ENCODE data around the gene HSP90AB1.
A peak's percentile ranks its signal among the peaks of the same experiment; 100 is the strongest.

The HSP90AB1 gene

GRCh38 chr6:44246663-44247337, at the start of gene HSP90AB1:
Gene HSP90AB1 (plus strand): TSS chr6:44247101. CDS start chr6:44248630, 1,529 bp downstream.
- DNase-seq = peak; percentile 98

GRCh38 chr6:44198684-44199083, 48.2 kb upstream of the HSP90AB1 start:
- DNase-seq = no peak

GRCh38 chr6:44199883-44200282, 47.0 kb upstream of the HSP90AB1 start:
- DNase-seq = no peak

- no peak for DNase-seq
Measured at GRCh38 chr6:44201200-44201599, 45.7 kb upstream of the HSP90AB1 start.

GRCh38 chr6:44201638-44202303, 45.1 kb upstream of the HSP90AB1 start:
- DNase-seq = no peak

GRCh38 chr6:44202332-44202971, 44.4 kb upstream of the HSP90AB1 start:
- DNase-seq = no peak

- no peak for DNase-seq
Measured at GRCh38 chr6:44202972-44203750, 43.7 kb upstream of the HSP90AB1 start.

- DNase-seq = no peak
Measured at GRCh38 chr6:44203955-44204354, 42.9 kb upstream of the HSP90AB1 start.

GRCh38 chr6:44207966-44208365, 38.9 kb upstream of the HSP90AB1 start:
- DNase-seq = no peak

GRCh38 chr6:44211284-44211683, 35.6 kb upstream of the HSP90AB1 start:
- no peak for DNase-seq

- DNase-seq = no peak
Measured at GRCh38 chr6:44214307-44214706, 32.6 kb upstream of the HSP90AB1 start.

- DNase-seq = no peak
Measured at GRCh38 chr6:44216677-44217331, 30.1 kb upstream of the HSP90AB1 start, which contains the start of gene MYMX. Gene MYMX (plus strand): TSS chr6:44216926. CDS start chr6:44217472, 546 bp downstream.

- DNase-seq = no peak
Measured at GRCh38 chr6:44217332-44218143, 29.4 kb upstream of the HSP90AB1 start.

GRCh38 chr6:44219053-44219814, 27.7 kb upstream of the HSP90AB1 start:
- peak; percentile 25 for DNase-seq

GRCh38 chr6:44219815-44220784, 26.8 kb upstream of the HSP90AB1 start:
- no peak for DNase-seq

GRCh38 chr6:44220913-44221290, 26.0 kb upstream of the HSP90AB1 start:
- no peak for DNase-seq

GRCh38 chr6:44221291-44221960, 25.5 kb upstream of the HSP90AB1 start:
- peak; percentile 87 for DNase-seq

- no peak for DNase-seq
Measured at GRCh38 chr6:44221961-44222335, 25.0 kb upstream of the HSP90AB1 start.
